NAMALWA (cell line): ENCODE results near the gene SIRPA.
A peak's percentile ranks its signal among the peaks of the same experiment; 100 is the strongest.

Source experiments
- DNase-seq: peaks from one replicate; pipeline ENCODE4 v3.0.0-alpha.2; 2015; ENCODE audit warnings: low spot score

SIRPA gene

GRCh38 chr20:1870792-1871550, 24.2 kb upstream of the SIRPA start:
- DNase-seq: peak; percentile 77

- no peak for DNase-seq
Observed at GRCh38 chr20:1871807-1872458, 23.3 kb upstream of the SIRPA start.

- DNase-seq: no peak
Observed at GRCh38 chr20:1872459-1873097, 22.6 kb upstream of the SIRPA start.

- DNase-seq: no peak
Observed at GRCh38 chr20:1874450-1875182, 20.6 kb upstream of the SIRPA start.

- DNase-seq: no peak
Observed at GRCh38 chr20:1875183-1875554, 20.0 kb upstream of the SIRPA start.

GRCh38 chr20:1875762-1876161, 19.4 kb upstream of the SIRPA start:
- no peak for DNase-seq

GRCh38 chr20:1876217-1876921, 18.8 kb upstream of the SIRPA start:
- peak; percentile 50 for DNase-seq

- peak; percentile 52 for DNase-seq
Observed at GRCh38 chr20:1876975-1877608, 18.1 kb upstream of the SIRPA start.

- no peak for DNase-seq
Observed at GRCh38 chr20:1877609-1878200, 17.5 kb upstream of the SIRPA start.

GRCh38 chr20:1879369-1879768, 15.8 kb upstream of the SIRPA start:
- DNase-seq: no peak

- DNase-seq: no peak
Observed at GRCh38 chr20:1879934-1880333, 15.3 kb upstream of the SIRPA start.

- no peak for DNase-seq
Observed at GRCh38 chr20:1880529-1881239, 14.5 kb upstream of the SIRPA start.

GRCh38 chr20:1881240-1881835, 13.9 kb upstream of the SIRPA start:
- no peak for DNase-seq

- no peak for DNase-seq
Observed at GRCh38 chr20:1882026-1882425, 13.2 kb upstream of the SIRPA start.

- DNase-seq: no peak
Observed at GRCh38 chr20:1883986-1884385, 11.2 kb upstream of the SIRPA start.

- no peak for DNase-seq
Observed at GRCh38 chr20:1885254-1885653, 10.0 kb upstream of the SIRPA start.

GRCh38 chr20:1885940-1886693, 9.1 kb upstream of the SIRPA start:
- DNase-seq: no peak

- DNase-seq: no peak
Observed at GRCh38 chr20:1887321-1887720, 7.9 kb upstream of the SIRPA start.

- no peak for DNase-seq
Observed at GRCh38 chr20:1887756-1888155, 7.5 kb upstream of the SIRPA start.
